H9 (cell line): ENCODE data around the gene PTPRN2. TPM values are rescaled to one million over a fixed set of nuclear protein-coding genes. Genes with fewer than 3 reads are reported as not detected.

Experiments
- DNase-seq: peaks from one replicate; pipeline ENCODE4 v3.0.0-alpha.2; 2017
- H2AFZ ChIP-seq: one replicate; pipeline ENCODE4 v1.6.1; 2013; ENCODE audit warnings: mild to moderate bottlenecking, low read length, control low read depth, moderate library complexity
- H2AK5ac ChIP-seq: 2 replicates; pipeline ENCODE4 v1.6.1; 2013; ENCODE audit warnings: low read length, control low read depth, mixed read lengths; ENCODE audit not compliant: insufficient read length
- H2BK120ac ChIP-seq: one replicate; pipeline ENCODE4 v1.6.1; 2013; ENCODE audit warnings: low read depth, mild to moderate bottlenecking, low read length, control low read depth, inconsistent platforms; ENCODE audit not compliant: poor library complexity, severe bottlenecking
- H2BK12ac ChIP-seq: 2 replicates; pipeline ENCODE4 v1.6.1; 2013; ENCODE audit warnings: low read length, control low read depth, mixed read lengths, low read depth; ENCODE audit not compliant: insufficient read length
- H2BK15ac ChIP-seq: 2 replicates; pipeline ENCODE4 v1.6.1; 2013; ENCODE audit warnings: low read depth, low read length, control low read depth
- H2BK20ac ChIP-seq: one replicate; pipeline ENCODE4 v1.6.1; 2013; ENCODE audit warnings: low read depth, mild to moderate bottlenecking, low read length, control low read depth, inconsistent platforms; ENCODE audit not compliant: poor library complexity, severe bottlenecking
- H2BK5ac ChIP-seq: 2 replicates; pipeline ENCODE4 v1.6.1; 2013; ENCODE audit warnings: low read length, control low read depth, mixed read lengths; ENCODE audit not compliant: insufficient read length
- H3K14ac ChIP-seq: 2 replicates; pipeline ENCODE4 v1.6.1; 2013; ENCODE audit warnings: low read length, control low read depth; ENCODE audit not compliant: insufficient read depth
- H3K18ac ChIP-seq: 2 replicates; pipeline ENCODE4 v1.6.1; 2013; ENCODE audit warnings: low read depth, mild to moderate bottlenecking, mixed read lengths, low read length, control low read depth; ENCODE audit not compliant: insufficient read length
- H3K23ac ChIP-seq: 2 replicates; pipeline ENCODE4 v1.6.1; 2013; ENCODE audit warnings: low read length, control low read depth, mixed read lengths, low read depth; ENCODE audit not compliant: insufficient read length
- H3K23me2 ChIP-seq: 2 replicates; pipeline ENCODE4 v1.6.1; 2013; ENCODE audit warnings: low read depth, mild to moderate bottlenecking, mixed read lengths, low read length, control low read depth; ENCODE audit not compliant: insufficient read length, poor library complexity, severe bottlenecking
- H3K27ac ChIP-seq: 2 replicates; pipeline ENCODE4 v1.5.1; 2013; ENCODE audit warnings: low read length, control low read depth, mixed read lengths, low read depth; ENCODE audit not compliant: insufficient read length
- H3K27me3 ChIP-seq: 2 replicates; pipeline ENCODE4 v1.6.1; 2013; ENCODE audit warnings: low read length, control low read depth, inconsistent platforms; ENCODE audit not compliant: insufficient read depth
- H3K4ac ChIP-seq: 2 replicates; pipeline ENCODE4 v1.6.1; 2013; ENCODE audit warnings: low read depth, mild to moderate bottlenecking, control low read depth, inconsistent platforms, low read length, moderate library complexity
- H3K4me1 ChIP-seq: 2 replicates; pipeline ENCODE4 v1.6.1; 2013; ENCODE audit warnings: low read length, control low read depth, inconsistent platforms; ENCODE audit not compliant: insufficient read depth
- H3K4me2 ChIP-seq: 2 replicates; pipeline ENCODE4 v1.6.1; 2013; ENCODE audit warnings: low read length, control low read depth, mixed read lengths; ENCODE audit not compliant: insufficient read length, insufficient read depth
- H3K56ac ChIP-seq: 2 replicates; pipeline ENCODE4 v1.6.1; 2013; ENCODE audit warnings: low read depth, mild to moderate bottlenecking, mixed read lengths, low read length, control low read depth; ENCODE audit not compliant: insufficient read length
- H3K79me1 ChIP-seq: 2 replicates; pipeline ENCODE4 v1.6.1; 2013; ENCODE audit warnings: low read depth, mild to moderate bottlenecking, moderate library complexity, low read length, control low read depth, inconsistent platforms; ENCODE audit not compliant: insufficient read depth, poor library complexity, severe bottlenecking
- H3K79me2 ChIP-seq: 2 replicates; pipeline ENCODE4 v1.6.1; 2013; ENCODE audit warnings: low read length, control low read depth, inconsistent platforms; ENCODE audit not compliant: insufficient read depth
- H3K9ac ChIP-seq: 2 replicates; pipeline ENCODE4 v1.6.1; 2013; ENCODE audit warnings: low read length, control low read depth, mixed read lengths; ENCODE audit not compliant: insufficient read length; ENCODE audit errors: extremely low read depth
- H3K9me3 ChIP-seq: one replicate; pipeline ENCODE4 v1.6.1; 2013; ENCODE audit warnings: low read depth, low read length, inconsistent platforms; ENCODE audit not compliant: control insufficient read depth
- H3T11ph ChIP-seq: one replicate; pipeline ENCODE4 v1.6.1; 2013; ENCODE audit warnings: mild to moderate bottlenecking, low read length, control low read depth, inconsistent platforms
- H4K20me1 ChIP-seq: one replicate; pipeline ENCODE4 v1.6.1; 2013; ENCODE audit not compliant: control insufficient read depth, insufficient read length, insufficient read depth
- H4K5ac ChIP-seq: 2 replicates; pipeline ENCODE4 v1.6.1; 2013; ENCODE audit warnings: low read depth, mild to moderate bottlenecking, mixed read lengths, low read length, control low read depth; ENCODE audit not compliant: insufficient read length
- H4K8ac ChIP-seq: replicated peaks from 2 replicates; pipeline ENCODE4 v1.6.1; 2013; ENCODE audit warnings: low read length, control low read depth, mixed read lengths, low read depth; ENCODE audit not compliant: insufficient read length
- H4K91ac ChIP-seq: 2 replicates; pipeline ENCODE4 v1.6.1; 2013; ENCODE audit warnings: low read depth, mild to moderate bottlenecking, moderate library complexity, mixed read lengths, low read length, control low read depth; ENCODE audit not compliant: insufficient read length
- H3K27ac Mint-ChIP-seq, 3 experiments: 2 replicates in 2 of 3; 3 replicates in 1 of 3; pipeline ENCODE4 v1.8.0; 2020 to 2021; ENCODE audit warnings: mixed read lengths in 3 of 3, mild to moderate bottlenecking in 1 of 3, moderate library complexity in 1 of 3
- H3K27me3 Mint-ChIP-seq: 2 replicates; pipeline ENCODE4 v1.8.0; 2021; ENCODE audit warnings: low read depth, mild to moderate bottlenecking, moderate library complexity, mixed read lengths
- H3K36me3 Mint-ChIP-seq, 3 experiments: 2 replicates in 2 of 3; 3 replicates in 1 of 3; pipeline ENCODE4 v1.8.0; 2020 to 2021; ENCODE audit warnings: low read depth in 3 of 3, mixed read lengths in 3 of 3; ENCODE audit not compliant: insufficient read depth in 1 of 3
- H3K4me1 Mint-ChIP-seq, 2 experiments: 2 replicates each; pipeline ENCODE4 v1.8.0; 2020; ENCODE audit warnings: mixed read lengths in 2 of 2
- H3K4me3 Mint-ChIP-seq, 2 experiments: 2 replicates in 1 of 2; 3 replicates in 1 of 2; pipeline ENCODE4 v1.8.0; 2020 to 2021; ENCODE audit warnings: mild to moderate bottlenecking in 2 of 2, mixed read lengths in 2 of 2, moderate library complexity in 1 of 2
- H3K9me3 Mint-ChIP-seq, 2 experiments: 2 replicates in 1 of 2; 3 replicates in 1 of 2; pipeline ENCODE4 v1.8.0; 2020; ENCODE audit warnings: mild to moderate bottlenecking in 2 of 2, mixed read lengths in 2 of 2, moderate library complexity in 1 of 2
- WGBS: extraction: QIAGEN DNeasy Blood & Tissue Kit; methylation state at CpG from one replicate; pipeline ENCODE4 v1.1.7; 2013; ENCODE audit warnings: missing lambda C conversion rate, low lambda C conversion rate, mixed read lengths; ENCODE audit not compliant: insufficient read length; ENCODE audit errors: extremely low coverage; 5-methylcytosine and 5-hydroxymethylcytosine counted together
- total RNA-seq: library from RNA; stranded (reverse); gene quantifications from 2 replicates; pipeline ENCODE4 v1.2.1, GENCODE V29; 2021
- TF ChIP-seq, protein P1 (sequence below): fragments of 200-600 bp; sonication (generic); conservative IDR thresholded peaks from 3 replicates; pipeline ENCODE4 v1.8.0; 2021; ENCODE audit warnings: antibody characterized with exemption, mild to moderate bottlenecking

PTPRN2 gene
- total RNA-seq, 1 experiment from 2014 or later: 5.2 TPM

GRCh38 chr7:158502068-158502750 lies 85.4 kb downstream of the PTPRN2 start:
- Histone ChIP-seq H3K79me1 (no peaks in the 10 kb centered on the region), H3K14ac (no peak overlapping the region; the same call in 1 of the 2 replicates), H3K27me3 (no peaks in the 10 kb centered on the region), H3K9ac (no peak overlapping the region), H2AFZ (no peak overlapping the region), H3K23ac (no peak overlapping the region), H3K27ac (no peak overlapping the region), H4K91ac (no peak overlapping the region), H2BK120ac (no peak overlapping the region), H4K5ac (no peak overlapping the region), H2AK5ac (no peak overlapping the region), H3K4ac (no peak overlapping the region), H3K23me2 (no peaks in the 10 kb centered on the region), H2BK5ac (no peak overlapping the region), H3K4me2 (no peak overlapping the region), H3T11ph (no peak overlapping the region), H3K79me2 (no peaks in the 10 kb centered on the region), H3K18ac (no peak overlapping the region), H4K20me1 (no peaks in the 10 kb centered on the region), H3K9me3 (no peaks in the 10 kb centered on the region), H3K4me1 (no peaks in the 10 kb centered on the region), H3K56ac (no peak overlapping the region), H2BK15ac (no peak overlapping the region), H4K8ac (no peak overlapping the region), H2BK12ac (no peak overlapping the region), H2BK20ac (no peak overlapping the region)
- peaks cover 8% of the 10 kb centered on the region in 2 experiments; a peak in 4 of 5 replicates for H3K9me3 Mint-ChIP-seq
- DNase-seq: no peak
- peaks cover 8% of the 10 kb centered on the region for H3K27me3 Mint-ChIP-seq
- TF ChIP-seq, protein P1, sequence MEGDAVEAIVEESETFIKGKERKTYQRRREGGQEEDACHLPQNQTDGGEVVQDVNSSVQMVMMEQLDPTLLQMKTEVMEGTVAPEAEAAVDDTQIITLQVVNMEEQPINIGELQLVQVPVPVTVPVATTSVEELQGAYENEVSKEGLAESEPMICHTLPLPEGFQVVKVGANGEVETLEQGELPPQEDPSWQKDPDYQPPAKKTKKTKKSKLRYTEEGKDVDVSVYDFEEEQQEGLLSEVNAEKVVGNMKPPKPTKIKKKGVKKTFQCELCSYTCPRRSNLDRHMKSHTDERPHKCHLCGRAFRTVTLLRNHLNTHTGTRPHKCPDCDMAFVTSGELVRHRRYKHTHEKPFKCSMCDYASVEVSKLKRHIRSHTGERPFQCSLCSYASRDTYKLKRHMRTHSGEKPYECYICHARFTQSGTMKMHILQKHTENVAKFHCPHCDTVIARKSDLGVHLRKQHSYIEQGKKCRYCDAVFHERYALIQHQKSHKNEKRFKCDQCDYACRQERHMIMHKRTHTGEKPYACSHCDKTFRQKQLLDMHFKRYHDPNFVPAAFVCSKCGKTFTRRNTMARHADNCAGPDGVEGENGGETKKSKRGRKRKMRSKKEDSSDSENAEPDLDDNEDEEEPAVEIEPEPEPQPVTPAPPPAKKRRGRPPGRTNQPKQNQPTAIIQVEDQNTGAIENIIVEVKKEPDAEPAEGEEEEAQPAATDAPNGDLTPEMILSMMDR: no peak
- WGBS: no CpG with 5 or more reads among the region's 11 CpGs
- peaks cover 0 to 13% (median 4%) of the 10 kb centered on the region in 3 experiments; a peak in 5 of 7 replicates for H3K36me3 Mint-ChIP-seq
- no peak overlapping the region for H3K4me3 Mint-ChIP-seq
- H3K27ac Mint-ChIP-seq: peak overlapping the region in 1 of 3 experiments; percentile 12; a peak in 1 of 7 replicates
- H3K4me1 Mint-ChIP-seq: peaks cover 32 to 43% of the 10 kb centered on the region in 2 experiments
